GM12891 (cell line): ENCODE data around the gene SULF2.

Experiments used
- DNase-seq: peaks from one replicate; pipeline ENCODE4 v3.0.0; 2011; ENCODE audit warnings: low spot score; ENCODE audit not compliant: insufficient read length
- FAIRE-seq: peaks from 2 replicates; lab custom pipeline; 2011; peaks lifted over from hg19 to GRCh38; lab: Jason Lieb, UNC
- PAX5 ChIP-seq: IDR thresholded peaks from 2 replicates; pipeline ENCODE4 v1.6.1; 2011; ENCODE audit warnings: low read length, moderate library complexity, mild to moderate bottlenecking; ENCODE audit not compliant: insufficient read depth, severe bottlenecking
- POLR2A ChIP-seq: IDR thresholded peaks from 2 replicates; pipeline ENCODE4 v1.6.1; 2011; ENCODE audit warnings: low read depth, low read length, control low read depth
- POLR2AphosphoS5 ChIP-seq: IDR thresholded peaks from 2 replicates; pipeline ENCODE4 v1.6.1; 2011; ENCODE audit warnings: low read depth, low read length, control low read depth
- POU2F2 ChIP-seq: IDR thresholded peaks from 2 replicates; pipeline ENCODE4 v1.6.1; 2011; ENCODE audit warnings: low read depth, mild to moderate bottlenecking, control low read depth, low read length, moderate library complexity
- SPI1 ChIP-seq: IDR thresholded peaks from 2 replicates; pipeline ENCODE4 v1.6.1; 2011; ENCODE audit warnings: low read depth, low read length, control low read depth
- TAF1 ChIP-seq: IDR thresholded peaks from 2 replicates; pipeline ENCODE4 v1.6.1; 2011; ENCODE audit warnings: low read depth, low read length, control low read depth

The SULF2 gene

GRCh38 chr20:47684306-47685080 lies 100.8 kb downstream of the SULF2 start:
- TF ChIP-seq POLR2A (no peak), PAX5 (no peak), TAF1 (no peak), SPI1 (no peak), POU2F2 (no peak), POLR2AphosphoS5 (no peak)
- DNase-seq (no peak), FAIRE-seq (no peak)

- TF ChIP-seq POU2F2 (no peak), TAF1 (no peak), POLR2AphosphoS5 (no peak), PAX5 (no peak), POLR2A (no peak), SPI1 (no peak)
- FAIRE-seq (no peak), DNase-seq (no peak)
These were observed 102.4 kb downstream of the SULF2 start for GRCh38 chr20:47682916-47683315.

- DNase-seq (no peak), FAIRE-seq (no peak)
- TF ChIP-seq POLR2AphosphoS5 (no peak), TAF1 (no peak), PAX5 (no peak), SPI1 (no peak), POLR2A (no peak), POU2F2 (no peak)
These were observed 103.1 kb downstream of the SULF2 start for GRCh38 chr20:47682028-47682783.

GRCh38 chr20:47680804-47681529 lies 104.3 kb downstream of the SULF2 start:
- TF ChIP-seq PAX5 (no peak), POLR2A (no peak), POLR2AphosphoS5 (no peak), POU2F2 (no peak)
- DNase-seq (no peak), FAIRE-seq (no peak)

GRCh38 chr20:47679462-47679861 lies 105.8 kb downstream of the SULF2 start:
- no peak for DNase-seq
- no peak for FAIRE-seq
- no peak for TF ChIP-seq SPI1
- TF ChIP-seq POLR2A, result no peak
- no peak for TF ChIP-seq POLR2AphosphoS5
- no peak for TF ChIP-seq PAX5
- TF ChIP-seq POU2F2, result no peak
- no peak for TF ChIP-seq TAF1

- DNase-seq (no peak), FAIRE-seq (no peak)
- TF ChIP-seq POLR2AphosphoS5 (no peak), POU2F2 (no peak), PAX5 (no peak), TAF1 (no peak)
These were observed 106.7 kb downstream of the SULF2 start for GRCh38 chr20:47678536-47678935.

GRCh38 chr20:47677635-47678453 lies 107.4 kb downstream of the SULF2 start:
- no peak for TF ChIP-seq PAX5
- TF ChIP-seq SPI1, result no peak
- no peak for TF ChIP-seq POLR2A
- TF ChIP-seq TAF1, result no peak
- peak; percentile 56; the same call in 1 of the 2 replicates for TF ChIP-seq POU2F2
- FAIRE-seq, result peak; percentile 71
- peak; percentile 82 for DNase-seq

GRCh38 chr20:47676912-47677634 lies 108.2 kb downstream of the SULF2 start:
- no peak for FAIRE-seq
- DNase-seq, result no peak
- no peak for TF ChIP-seq TAF1
- no peak for TF ChIP-seq POU2F2
- TF ChIP-seq POLR2AphosphoS5, result no peak
- TF ChIP-seq POLR2A, result no peak
- TF ChIP-seq SPI1, result no peak
- no peak for TF ChIP-seq PAX5
